HL-60 (cell line): ENCODE results near the gene SPEN.

Experiments used
- DNase-seq, 2 experiments: peaks; one replicate each; pipeline ENCODE4 v3.0.0-alpha.2; 2010 to 2020; ENCODE audit warnings: low read depth in 1 of 2, low spot score in 1 of 2
- H3K27ac ChIP-seq: fragments of 250-450 bp; sonication (Bioruptor Pico); replicated peaks from 2 replicates; pipeline ENCODE4 v1.5.1; 2020; ENCODE audit warnings: mild to moderate bottlenecking, moderate library complexity
- H3K27me3 ChIP-seq: fragments of 250-450 bp; sonication (Bioruptor Pico); 2 replicates; pipeline ENCODE4 v1.5.1; 2021; ENCODE audit warnings: mild to moderate bottlenecking, moderate library complexity; ENCODE audit not compliant: insufficient read depth, poor library complexity, severe bottlenecking
- H3K4me3 ChIP-seq: replicated peaks from 2 replicates; pipeline ENCODE4 v1.5.1; 2011; ENCODE audit warnings: mild to moderate bottlenecking, control low read depth, low read length; ENCODE audit not compliant: insufficient read depth
- CTCF ChIP-seq: IDR thresholded peaks from one replicate; pipeline ENCODE4 v1.5.1; 2011; ENCODE audit warnings: low read length, control low read depth, inconsistent platforms; ENCODE audit not compliant: insufficient read depth
- GABPA ChIP-seq: IDR thresholded peaks from 2 replicates; pipeline ENCODE4 v1.6.1; 2012; ENCODE audit warnings: low read depth
- POLR2AphosphoS5 ChIP-seq: IDR thresholded peaks from 2 replicates; pipeline ENCODE4 v1.6.1; 2012; ENCODE audit warnings: low read depth
- REST ChIP-seq: IDR thresholded peaks from 2 replicates; pipeline ENCODE4 v1.6.1; 2012; ENCODE audit warnings: low read depth; ENCODE audit not compliant: insufficient replicate concordance
- SPI1 ChIP-seq: IDR thresholded peaks from 2 replicates; pipeline ENCODE4 v1.6.1; 2012; ENCODE audit warnings: low read depth, mild to moderate bottlenecking, borderline replicate concordance

Gene SPEN

GRCh38 chr1:15951341-15952153, 104.0 kb downstream of the SPEN start:
- Histone ChIP-seq H3K4me3 (no peak overlapping the region), H3K27me3 (no peaks in the 10 kb centered on the region), H3K27ac (no peak overlapping the region)
- DNase-seq = peak; percentile 28 to 54
- TF ChIP-seq GABPA (no peak), CTCF (no peak), REST (no peak), POLR2AphosphoS5 (no peak), SPI1 (no peak)

- TF ChIP-seq POLR2AphosphoS5 (no peak; the same call in 1 of the 2 replicates), SPI1 (peak; percentile 66; the same call in 1 of the 2 replicates), CTCF (no peak), GABPA (no peak)
- Histone ChIP-seq H3K27me3 (no peaks in the 10 kb centered on the region), H3K27ac (no peak overlapping the region), H3K4me3 (no peak overlapping the region)
- peak; percentile 53 to 96 for DNase-seq
Observed at GRCh38 chr1:15952317-15953258, 105.1 kb downstream of the SPEN start.

- no peak for DNase-seq
- H3K27ac ChIP-seq = no peak overlapping the region
- TF ChIP-seq GABPA = no peak
- H3K4me3 ChIP-seq = no peak overlapping the region
- H3K27me3 ChIP-seq = no peaks in the 10 kb centered on the region
Observed at GRCh38 chr1:15953294-15953771, 105.8 kb downstream of the SPEN start.

GRCh38 chr1:15953791-15954241, 106.3 kb downstream of the SPEN start:
- H3K4me3 ChIP-seq = no peak overlapping the region
- DNase-seq = no peak
- H3K27me3 ChIP-seq = no peaks in the 10 kb centered on the region
- no peak overlapping the region for H3K27ac ChIP-seq
- no peak for TF ChIP-seq GABPA
- no peak for TF ChIP-seq CTCF
- TF ChIP-seq SPI1 = no peak
- TF ChIP-seq REST = no peak
- no peak for TF ChIP-seq POLR2AphosphoS5
